ENCODE data around the gene STARD8. TPM values are rescaled to one million over a fixed set of nuclear protein-coding genes. Genes with fewer than 3 reads are reported as not detected.

STARD8 gene
- total RNA-seq, 1 donor from 2014 or later = 16.0 TPM

GRCh38 chrX:68720851-68721250 lies 73.4 kb downstream of the STARD8 start:
- Histone ChIP-seq H3K4me3 (no peak overlapping the region), H3K36me3 (peaks cover 0 to 3% of the 10 kb centered on the region in 2 donors), H3K4me1 (no peaks in the 10 kb centered on the region), H3K27ac (no peak overlapping the region), H3K27me3 (no peaks in the 10 kb centered on the region), H3K9me3 (no peaks in the 10 kb centered on the region)
- intact Hi-C loops (cut with DNase I) = no loop called here
- peak in 1 of 2 donors; percentile 39 for DNase-seq (ENCODE audit: low spot score in 2 of 2)
- no peak for TF ChIP-seq CTCF (IDR thresholded peaks at IDR 0.05)

DNA sequence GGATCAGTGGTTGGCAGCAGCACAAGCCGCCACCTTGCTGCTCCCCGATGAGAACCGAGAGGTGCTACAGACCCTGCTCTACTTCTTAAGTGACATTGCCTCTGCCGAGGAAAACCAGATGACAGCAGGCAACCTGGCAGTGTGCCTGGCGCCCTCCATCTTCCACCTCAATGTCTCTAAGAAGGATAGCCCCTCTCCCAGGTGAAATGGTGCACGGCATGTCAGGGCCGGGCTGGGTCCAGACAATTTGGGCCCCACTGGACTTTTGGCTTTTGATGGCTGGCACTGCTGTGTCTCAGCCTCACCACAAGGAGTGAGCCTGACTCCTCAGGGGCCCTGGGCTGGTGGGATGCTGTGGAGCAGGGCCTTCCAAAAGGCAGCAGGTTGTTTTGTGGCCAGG lies 74.1 kb downstream of the STARD8 start:
- no peaks in the 10 kb centered on the region for H3K9me3 ChIP-seq
- intact Hi-C loops (cut with DNase I) = no loop called here
- TF ChIP-seq CTCF (IDR thresholded peaks at IDR 0.05) = no peak
- H3K27ac ChIP-seq = no peak overlapping the region
- H3K27me3 ChIP-seq = no peaks in the 10 kb centered on the region
- no peaks in the 10 kb centered on the region for H3K4me1 ChIP-seq
- DNase-seq (ENCODE audit: low spot score in 2 of 2) = peak in 1 of 2 donors; percentile 34
- peaks cover 0 to 3% of the 10 kb centered on the region in 2 donors for H3K36me3 ChIP-seq
- H3K4me3 ChIP-seq = no peak overlapping the region

GRCh38 chrX:68721991-68722860 lies 74.8 kb downstream of the STARD8 start:
- Histone ChIP-seq H3K4me1 (no peaks in the 10 kb centered on the region), H3K27me3 (no peaks in the 10 kb centered on the region), H3K36me3 (peaks cover 0 to 3% of the 10 kb centered on the region in 2 donors), H3K4me3 (no peak overlapping the region), H3K9me3 (no peaks in the 10 kb centered on the region), H3K27ac (no peak overlapping the region)
- TF ChIP-seq CTCF (IDR thresholded peaks at IDR 0.05) = no peak
- DNase-seq (ENCODE audit: low spot score in 2 of 2) = peak in 1 of 2 donors; percentile 51
- intact Hi-C loops (cut with DNase I) = no loop called here

DNA sequence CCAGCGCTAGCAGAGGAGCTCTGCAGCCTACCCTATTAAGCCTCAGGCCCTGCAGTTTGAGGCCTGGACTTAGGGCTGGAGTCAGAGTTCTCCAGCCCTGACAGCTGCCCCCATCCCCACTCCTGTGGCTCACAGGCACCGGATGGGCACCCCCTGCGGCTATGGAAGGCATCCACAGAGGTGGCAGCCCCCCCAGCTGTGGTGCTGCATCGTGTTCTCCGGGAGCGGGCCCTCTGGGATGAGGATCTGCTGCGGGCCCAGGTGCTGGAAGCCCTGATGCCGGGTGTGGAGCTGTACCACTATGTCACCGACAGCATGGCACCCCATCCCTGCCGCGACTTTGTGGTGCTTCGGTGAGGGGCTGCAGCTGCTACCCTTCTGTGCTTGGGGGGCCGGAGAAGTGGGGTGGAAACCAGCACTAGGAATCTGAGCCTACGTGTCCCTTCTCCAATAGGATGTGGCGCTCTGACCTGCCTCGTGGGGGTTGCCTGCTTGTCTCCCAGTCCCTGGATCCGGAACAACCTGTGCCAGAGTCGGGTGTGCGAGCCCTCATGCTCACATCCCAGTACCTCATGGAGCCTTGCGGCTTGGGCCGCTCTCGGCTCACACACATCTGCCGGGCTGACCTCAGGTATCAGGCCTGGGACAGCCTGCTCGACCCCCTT lies 76.2 kb downstream of the STARD8 start:
- TF ChIP-seq CTCF (IDR thresholded peaks at IDR 0.05) = no peak
- peak in 1 of 2 donors; percentile 52 for DNase-seq (ENCODE audit: low spot score in 2 of 2)
- Histone ChIP-seq H3K4me3 (no peak overlapping the region), H3K4me1 (no peaks in the 10 kb centered on the region), H3K27ac (no peak overlapping the region), H3K9me3 (no peaks in the 10 kb centered on the region), H3K36me3 (peaks cover 0 to 3% of the 10 kb centered on the region in 2 donors), H3K27me3 (no peaks in the 10 kb centered on the region)
- intact Hi-C loops (cut with DNase I) = no loop called here

GRCh38 chrX:68724531-68725020 lies 77.1 kb downstream of the STARD8 start:
- no peak for TF ChIP-seq CTCF (IDR thresholded peaks at IDR 0.05)
- intact Hi-C loops (cut with DNase I) = no loop called here
- H3K4me1 ChIP-seq = no peaks in the 10 kb centered on the region
- no peak overlapping the region for H3K4me3 ChIP-seq
- peaks cover 0 to 3% of the 10 kb centered on the region in 2 donors for H3K36me3 ChIP-seq
- H3K27me3 ChIP-seq = no peaks in the 10 kb centered on the region
- H3K9me3 ChIP-seq = no peaks in the 10 kb centered on the region
- DNase-seq (ENCODE audit: low spot score in 2 of 2) = peak in 1 of 2 donors; percentile 59
- H3K27ac ChIP-seq = no peak overlapping the region
